Natural killer cell (primary cell): ENCODE results near the gene KRTAP5-2. TPM values are rescaled to one million over a fixed set of nuclear protein-coding genes. Genes with fewer than 3 reads are reported as not detected.

Experiments used
- ATAC-seq, 3 donors: fragments of 150-1000 bp in 2 of 3; fragments of 200-7000 bp in 1 of 3; cut with Tn5 transposase; 1 replicate in 1 of 3; 2 replicates in 2 of 3; pipeline ENCODE4 v1.10.0; 2021; ENCODE audit warnings: mild to moderate bottlenecking in 2 of 3, moderate library complexity in 2 of 3
- DNase-seq, 2 donors: peaks; one replicate each; pipeline versions ENCODE4 v3.0.0 to v3.0.0-alpha.2; 2013 to 2021; ENCODE audit warnings: mixed read lengths in 1 of 2
- H3K27ac ChIP-seq: one replicate; pipeline ENCODE4 v1.5.1; 2013; ENCODE audit warnings: mild to moderate bottlenecking, low read length
- H3K27me3 ChIP-seq: one replicate; pipeline ENCODE4 v1.6.1; 2013; ENCODE audit warnings: low read length; ENCODE audit not compliant: control insufficient read depth, insufficient read depth
- H3K36me3 ChIP-seq: one replicate; pipeline ENCODE4 v1.6.1; 2013; ENCODE audit warnings: low read length; ENCODE audit not compliant: control insufficient read depth, insufficient read depth
- H3K4me1 ChIP-seq: one replicate; pipeline ENCODE4 v1.6.1; 2013; ENCODE audit warnings: low read length; ENCODE audit not compliant: control insufficient read depth, insufficient read depth
- H3K4me3 ChIP-seq: one replicate; pipeline ENCODE4 v1.5.1; 2013; ENCODE audit warnings: low read length
- H3K9me3 ChIP-seq: one replicate; pipeline ENCODE4 v1.6.1; 2013; ENCODE audit warnings: low read length; ENCODE audit not compliant: control insufficient read depth, insufficient read depth
- H3K27ac Mint-ChIP-seq, 2 donors: one replicate each; pipeline ENCODE4 v1.8.0; 2022; ENCODE audit warnings: mild to moderate bottlenecking in 2 of 2, mixed read lengths in 2 of 2, moderate library complexity in 1 of 2
- H3K27me3 Mint-ChIP-seq, 2 donors: one replicate each; pipeline ENCODE4 v1.8.0; 2022; ENCODE audit warnings: low read depth in 2 of 2, mixed read lengths in 2 of 2
- H3K36me3 Mint-ChIP-seq: one replicate; pipeline ENCODE4 v1.8.0; 2022; ENCODE audit warnings: mixed read lengths
- H3K4me1 Mint-ChIP-seq, 2 donors: one replicate each; pipeline ENCODE4 v1.8.0; 2022; ENCODE audit warnings: mixed read lengths in 2 of 2
- H3K4me3 Mint-ChIP-seq: one replicate; pipeline ENCODE4 v1.8.0; 2022; ENCODE audit warnings: mild to moderate bottlenecking, moderate library complexity, mixed read lengths
- H3K9me3 Mint-ChIP-seq, 2 donors: one replicate each; pipeline ENCODE4 v1.8.0; 2022; ENCODE audit warnings: mixed read lengths in 2 of 2
- WGBS: methylation state at CpG from one replicate; pipeline ENCODE4 v1.1.7; 2013; ENCODE audit warnings: missing lambda C conversion rate; ENCODE audit not compliant: insufficient coverage; 5-methylcytosine and 5-hydroxymethylcytosine counted together
- intact Hi-C: fragments of 100-400 bp; cut with micrococcal nuclease; formaldehyde crosslinking; loops from one replicate; pipeline ENCODE4 v1.14.2; 2022
- total RNA-seq, 4 donors: library from RNA; stranded (reverse); fragments of 120-200 nt in 1 of 4; gene quantifications; one replicate each; pipeline versions ENCODE4 v1.2.3 to v1.2.4, GENCODE V29; 2013 to 2022
- TF ChIP-seq, protein P1 (sequence below): fragments of 200-600 bp; IDR thresholded peaks from one replicate; pipeline ENCODE4 v1.8.0; 2022; ENCODE audit warnings: antibody characterized with exemption

Gene KRTAP5-2
- total RNA-seq, 3 donors from 2014 or later (not counting 1 experiment from before 2014, with no cell fraction given), result not detected

DNA sequence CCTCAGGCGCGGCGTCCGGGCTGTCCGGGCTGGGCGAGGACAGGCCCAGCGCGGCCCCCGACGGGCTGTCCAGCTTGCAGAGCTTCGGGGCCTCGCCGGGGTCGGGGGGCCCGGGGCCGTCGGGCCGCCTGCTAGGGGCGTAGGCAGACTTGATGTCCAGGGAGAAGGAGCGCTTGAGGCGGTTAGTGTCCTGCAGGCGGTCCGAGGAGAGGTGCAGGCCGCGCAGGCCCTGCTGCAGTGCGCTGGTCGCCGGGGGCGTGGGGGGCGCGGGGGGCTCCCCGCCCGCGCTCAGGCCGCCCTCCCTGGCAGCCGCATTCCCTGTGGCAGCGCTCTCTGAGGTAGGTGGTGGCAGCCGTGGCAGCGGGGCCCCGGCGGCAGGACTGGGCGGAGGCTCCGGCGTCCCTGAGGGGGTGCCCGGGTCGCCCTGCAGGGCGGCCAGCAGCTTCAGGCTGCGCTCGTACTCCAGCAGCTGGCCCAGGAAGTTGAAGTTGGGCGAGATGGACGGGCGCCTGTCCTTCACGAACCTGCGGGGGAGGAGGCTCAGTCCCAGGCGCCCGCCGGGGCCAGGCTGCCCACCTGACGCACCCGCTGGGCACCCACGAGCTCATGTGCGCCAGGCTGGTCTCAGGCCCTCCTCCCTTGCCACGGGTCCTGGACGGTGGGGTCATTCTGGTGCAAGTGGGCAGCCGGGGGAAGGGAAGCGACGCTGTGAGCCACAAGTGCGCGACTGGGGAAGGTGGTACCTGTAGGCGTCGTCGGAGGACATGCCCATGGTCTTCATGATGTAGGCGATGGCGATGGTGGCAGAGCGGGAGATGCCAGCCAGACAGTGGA lies 40.8 kb downstream of the KRTAP5-2 start:
- 75% methylated on average over 74 of the region's 74 CpGs for WGBS
- peak overlapping the region; percentile 54 to 69 for H3K27ac Mint-ChIP-seq
- peaks cover 0 to 5% of the 10 kb centered on the region in 2 donors for H3K4me1 Mint-ChIP-seq
- H3K9me3 ChIP-seq, result no peaks in the 10 kb centered on the region
- no peaks in the 10 kb centered on the region for H3K4me1 ChIP-seq
- H3K27ac ChIP-seq, result no peak overlapping the region
- H3K36me3 Mint-ChIP-seq, result no peaks in the 10 kb centered on the region
- no peak overlapping the region for H3K4me3 ChIP-seq
- H3K27me3 ChIP-seq, result peaks cover 5% of the 10 kb centered on the region
- H3K27me3 Mint-ChIP-seq, result peaks cover 0 to 19% of the 10 kb centered on the region in 2 donors
- intact Hi-C loops, result no loop called here
- no peaks in the 10 kb centered on the region for H3K9me3 Mint-ChIP-seq
- H3K4me3 Mint-ChIP-seq, result peak overlapping the region; percentile 26
- DNase-seq, result peak in 1 of 2 donors; percentile 26
- no peaks in the 10 kb centered on the region for H3K36me3 ChIP-seq
- TF ChIP-seq, protein P1, sequence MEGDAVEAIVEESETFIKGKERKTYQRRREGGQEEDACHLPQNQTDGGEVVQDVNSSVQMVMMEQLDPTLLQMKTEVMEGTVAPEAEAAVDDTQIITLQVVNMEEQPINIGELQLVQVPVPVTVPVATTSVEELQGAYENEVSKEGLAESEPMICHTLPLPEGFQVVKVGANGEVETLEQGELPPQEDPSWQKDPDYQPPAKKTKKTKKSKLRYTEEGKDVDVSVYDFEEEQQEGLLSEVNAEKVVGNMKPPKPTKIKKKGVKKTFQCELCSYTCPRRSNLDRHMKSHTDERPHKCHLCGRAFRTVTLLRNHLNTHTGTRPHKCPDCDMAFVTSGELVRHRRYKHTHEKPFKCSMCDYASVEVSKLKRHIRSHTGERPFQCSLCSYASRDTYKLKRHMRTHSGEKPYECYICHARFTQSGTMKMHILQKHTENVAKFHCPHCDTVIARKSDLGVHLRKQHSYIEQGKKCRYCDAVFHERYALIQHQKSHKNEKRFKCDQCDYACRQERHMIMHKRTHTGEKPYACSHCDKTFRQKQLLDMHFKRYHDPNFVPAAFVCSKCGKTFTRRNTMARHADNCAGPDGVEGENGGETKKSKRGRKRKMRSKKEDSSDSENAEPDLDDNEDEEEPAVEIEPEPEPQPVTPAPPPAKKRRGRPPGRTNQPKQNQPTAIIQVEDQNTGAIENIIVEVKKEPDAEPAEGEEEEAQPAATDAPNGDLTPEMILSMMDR, result no peak
- no peak for ATAC-seq

DNA sequence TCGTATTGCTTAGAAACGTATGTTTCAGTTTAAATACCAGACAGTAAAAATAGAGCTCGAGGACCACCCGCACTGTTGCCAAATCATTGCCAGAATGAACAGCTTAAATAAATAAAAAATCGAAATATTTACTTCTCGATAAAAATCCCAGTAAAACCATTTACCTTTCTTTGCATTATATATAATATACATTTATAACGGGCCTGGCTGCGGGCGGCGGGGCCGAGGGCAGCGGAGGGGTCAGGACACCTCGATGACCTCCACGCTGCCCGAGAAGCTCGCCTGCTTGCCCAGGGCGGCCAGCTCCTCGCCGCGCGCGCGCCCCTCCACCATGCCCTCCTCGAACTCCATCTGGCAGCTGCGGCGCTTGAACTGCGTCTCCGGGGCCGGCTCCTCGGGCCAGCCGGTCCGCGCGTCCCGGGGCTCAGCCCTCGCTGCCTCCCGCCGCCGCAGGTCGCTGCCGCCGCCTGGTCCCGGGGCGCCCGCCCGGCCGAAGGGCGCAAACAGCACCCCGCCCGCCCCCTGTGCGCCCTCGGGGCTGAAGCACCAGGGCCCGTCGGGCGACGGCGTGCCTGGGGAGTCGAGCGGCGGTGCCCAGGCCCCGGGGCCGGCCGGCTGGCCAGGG lies 41.7 kb downstream of the KRTAP5-2 start:
- no peaks in the 10 kb centered on the region for H3K36me3 ChIP-seq
- no peak overlapping the region for H3K4me3 Mint-ChIP-seq
- no peaks in the 10 kb centered on the region for H3K9me3 Mint-ChIP-seq
- TF ChIP-seq, protein P1, result no peak
- peaks cover 0 to 1% of the 10 kb centered on the region in 2 donors for H3K4me1 Mint-ChIP-seq
- H3K4me1 ChIP-seq, result no peaks in the 10 kb centered on the region
- 29% methylated on average over 61 of the region's 63 CpGs for WGBS
- no peak overlapping the region for H3K27ac ChIP-seq
- peaks cover 5% of the 10 kb centered on the region for H3K27me3 ChIP-seq
- DNase-seq, result no peak
- ATAC-seq, result no peak
- peaks cover 0 to 19% of the 10 kb centered on the region in 2 donors for H3K27me3 Mint-ChIP-seq
- no peaks in the 10 kb centered on the region for H3K9me3 ChIP-seq
- H3K4me3 ChIP-seq, result no peak overlapping the region
- H3K36me3 Mint-ChIP-seq, result no peaks in the 10 kb centered on the region
- intact Hi-C loops, result no loop called here
- no peak overlapping the region for H3K27ac Mint-ChIP-seq

DNA sequence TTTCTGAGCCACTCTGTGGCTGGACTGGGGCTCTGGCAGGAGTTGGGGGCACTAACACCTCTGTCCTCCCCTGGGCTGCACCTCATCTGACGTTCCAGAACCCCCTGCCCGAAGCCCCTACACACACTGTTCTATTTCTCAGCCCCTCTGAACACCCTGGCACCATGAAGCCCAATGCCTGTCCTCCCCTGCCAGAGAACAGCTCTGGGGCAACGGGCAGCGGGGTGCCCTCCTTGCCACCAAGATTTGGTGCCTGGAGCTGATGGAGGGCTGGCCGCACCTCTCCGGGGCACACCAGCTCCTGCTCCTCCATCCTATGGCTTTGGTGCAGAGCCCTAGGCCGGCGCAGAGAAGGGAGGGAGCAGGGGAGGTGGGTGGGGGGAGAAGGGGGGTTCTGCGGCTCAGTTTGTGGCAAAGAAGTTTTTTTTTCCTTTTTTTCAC lies 42.4 kb downstream of the KRTAP5-2 start:
- no peaks in the 10 kb centered on the region for H3K9me3 ChIP-seq
- no peaks in the 10 kb centered on the region for H3K36me3 Mint-ChIP-seq
- H3K27me3 ChIP-seq, result peaks cover 5% of the 10 kb centered on the region
- H3K27me3 Mint-ChIP-seq, result peaks cover 0 to 19% of the 10 kb centered on the region in 2 donors
- ATAC-seq (peak in 1 of 3 donors; percentile 2), DNase-seq (peak in 1 of 2 donors; percentile 16)
- H3K27ac Mint-ChIP-seq, result no peak overlapping the region
- H3K27ac ChIP-seq, result no peak overlapping the region
- 72% methylated on average over 8 of the region's 9 CpGs for WGBS
- H3K4me1 ChIP-seq, result no peaks in the 10 kb centered on the region
- H3K9me3 Mint-ChIP-seq, result no peaks in the 10 kb centered on the region
- H3K4me3 ChIP-seq, result no peak overlapping the region
- H3K4me1 Mint-ChIP-seq, result no peaks in the 10 kb centered on the region
- intact Hi-C loops, result loop anchor here (2.0 kb wide), 1 partner anchor 15 kb away; no protein-coding TSS in a partner anchor
- TF ChIP-seq, protein P1, result no peak
- H3K4me3 Mint-ChIP-seq, result no peak overlapping the region
- H3K36me3 ChIP-seq, result no peaks in the 10 kb centered on the region
